Transverse colon (tissue), 4 donors: ENCODE measurements around the gene SPECC1. TPM values are rescaled to one million over a fixed set of nuclear protein-coding genes. Genes with fewer than 3 reads are reported as not detected.
A peak's percentile ranks its signal among the peaks of the same experiment; 100 is the strongest.

Source experiments
- DNase-seq: peaks from one replicate; pipeline ENCODE4 v3.0.0-alpha.2; 2019
- H3K27ac ChIP-seq, 4 donors: fragments of 200-600 bp; sonication (generic); 2 replicates each; pipeline ENCODE4 v1.5.1; 2016 to 2018; ENCODE audit warnings: inconsistent platforms in 4 of 4
- H3K27me3 ChIP-seq: fragments of 200-600 bp; sonication (generic); 2 replicates; pipeline ENCODE4 v1.5.1; 2017; ENCODE audit warnings: inconsistent platforms
- H3K36me3 ChIP-seq, 4 donors: fragments of 200-600 bp; sonication (generic); 2 replicates each; pipeline ENCODE4 v1.5.1; 2017 to 2019; ENCODE audit warnings: inconsistent platforms in 4 of 4
- H3K4me1 ChIP-seq, 4 donors: fragments of 200-600 bp; sonication (generic); 2 replicates each; pipeline ENCODE4 v1.5.1; 2017 to 2020; ENCODE audit warnings: inconsistent platforms in 4 of 4
- H3K4me3 ChIP-seq, 4 donors: fragments of 200-600 bp; sonication (generic); 1 replicate in 1 of 4; 2 replicates in 3 of 4; pipeline versions ENCODE4 v1.5.1 to v1.6.1; 2017 to 2019; ENCODE audit warnings: inconsistent platforms in 4 of 4
- H3K9me3 ChIP-seq, 2 donors: fragments of 200-600 bp; sonication (generic); 2 replicates each; pipeline ENCODE4 v1.5.1; 2017 to 2019; ENCODE audit warnings: inconsistent platforms in 2 of 2
- EP300 ChIP-seq: sonication (generic); formaldehyde crosslinking; IDR thresholded peaks from one replicate; pipeline ENCODE4 v1.6.1; 2017; ENCODE audit warnings: antibody characterized with exemption, low read depth
- POLR2A ChIP-seq: fragments of 450-650 bp; IDR thresholded peaks from one replicate; pipeline ENCODE4 v1.6.1; 2016; ENCODE audit warnings: antibody characterized with exemption, mild to moderate bottlenecking, moderate library complexity
- POLR2AphosphoS5 ChIP-seq, 3 donors: sonication (generic); formaldehyde crosslinking; IDR thresholded peaks; one replicate each; pipeline ENCODE4 v1.6.1; 2016; ENCODE audit warnings: antibody characterized with exemption in 3 of 3
- WGBS, 2 donors: methylation state at CpG; one replicate each; pipeline ENCODE4 v1.1.5; 2018; ENCODE audit warnings: low coverage in 1 of 2; 5-methylcytosine and 5-hydroxymethylcytosine counted together
- in situ Hi-C, 4 donors: fragments of 200-750 bp; cut with MboI; loops; one replicate each; pipeline versions ENCODE4 v1.15.0 to v1.15.1; 2017; ENCODE audit warnings: low sequenced_read_pairs in 3 of 4, low pct_ligation_motif_present in 1 of 4, low pct_unique_long_range_greater_than_20kb in 1 of 4
- intact Hi-C: fragments of 100-400 bp; cut with DNase I; formaldehyde crosslinking; loops from one replicate; pipeline ENCODE4 v1.15.1; 2023; ENCODE audit warnings: low total_unique reads
- total RNA-seq, 4 donors: library from RNA; depleted of rRNA; stranded (reverse); fragments of >200 nt; gene quantifications; one replicate each; pipeline ENCODE4 v1.1.0, GENCODE V29; 2016
- TF ChIP-seq, protein P1 (sequence below), 5 experiments: fragments of 200-600 bp in 3 of 5; fragments of 450-650 bp in 2 of 5; sonication (generic) in 3 of 5; IDR thresholded peaks; 1 replicate in 2 of 5; 2 replicates in 3 of 5; pipeline ENCODE4 v1.5.1; 2016 to 2017; ENCODE audit warnings: antibody characterized with exemption in 5 of 5, inconsistent platforms in 3 of 5, mild to moderate bottlenecking in 2 of 5, moderate library complexity in 1 of 5

Gene SPECC1
- total RNA-seq, 4 donors from 2014 or later = 117 to 141 (median 125) TPM

DNA sequence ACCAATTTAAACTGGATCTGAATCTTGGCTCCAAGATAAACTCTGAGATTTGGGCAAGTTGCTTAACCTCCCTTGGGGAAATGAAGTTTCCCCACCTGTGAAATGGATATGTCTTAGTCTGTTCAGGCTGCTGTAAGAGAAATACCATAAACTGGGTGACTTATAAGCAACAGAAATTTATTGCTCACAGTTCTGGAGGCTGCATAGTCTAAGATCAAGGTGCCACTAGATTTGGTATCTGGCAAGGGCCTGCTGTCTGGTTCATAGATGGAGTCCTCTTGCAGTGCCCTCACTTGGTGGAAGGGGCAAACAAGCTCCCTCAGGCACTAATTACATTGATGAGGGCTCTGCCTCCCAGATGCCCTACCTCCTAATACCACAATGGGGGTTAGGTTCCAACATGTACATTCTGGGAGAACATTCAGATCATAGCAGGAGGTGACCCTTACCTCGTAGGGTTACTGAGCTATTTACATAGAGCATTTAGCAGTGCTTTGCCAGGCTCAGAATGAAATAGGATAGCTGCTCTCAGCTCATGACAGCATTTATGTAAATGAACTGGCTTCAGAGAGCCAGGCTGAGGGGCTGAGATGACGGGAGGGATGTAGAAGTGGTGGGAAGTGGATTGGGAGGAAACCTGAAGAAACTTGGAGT is 83.9 kb downstream of the SPECC1 start:
- no peaks in the 10 kb centered on the region for H3K4me1 ChIP-seq
- 70 to 83% methylated on average over 1 to 2 of the region's 2 CpGs for WGBS, 2 donors
- TF ChIP-seq POLR2A = no peak
- no peak for TF ChIP-seq POLR2AphosphoS5 (IDR thresholded peaks at IDR 0.05)
- TF ChIP-seq EP300 = no peak
- TF ChIP-seq, protein P1, sequence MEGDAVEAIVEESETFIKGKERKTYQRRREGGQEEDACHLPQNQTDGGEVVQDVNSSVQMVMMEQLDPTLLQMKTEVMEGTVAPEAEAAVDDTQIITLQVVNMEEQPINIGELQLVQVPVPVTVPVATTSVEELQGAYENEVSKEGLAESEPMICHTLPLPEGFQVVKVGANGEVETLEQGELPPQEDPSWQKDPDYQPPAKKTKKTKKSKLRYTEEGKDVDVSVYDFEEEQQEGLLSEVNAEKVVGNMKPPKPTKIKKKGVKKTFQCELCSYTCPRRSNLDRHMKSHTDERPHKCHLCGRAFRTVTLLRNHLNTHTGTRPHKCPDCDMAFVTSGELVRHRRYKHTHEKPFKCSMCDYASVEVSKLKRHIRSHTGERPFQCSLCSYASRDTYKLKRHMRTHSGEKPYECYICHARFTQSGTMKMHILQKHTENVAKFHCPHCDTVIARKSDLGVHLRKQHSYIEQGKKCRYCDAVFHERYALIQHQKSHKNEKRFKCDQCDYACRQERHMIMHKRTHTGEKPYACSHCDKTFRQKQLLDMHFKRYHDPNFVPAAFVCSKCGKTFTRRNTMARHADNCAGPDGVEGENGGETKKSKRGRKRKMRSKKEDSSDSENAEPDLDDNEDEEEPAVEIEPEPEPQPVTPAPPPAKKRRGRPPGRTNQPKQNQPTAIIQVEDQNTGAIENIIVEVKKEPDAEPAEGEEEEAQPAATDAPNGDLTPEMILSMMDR (IDR thresholded peaks at IDR 0.05) = no peak
- peak overlapping the region in 1 of 4 donors; percentile 48 for H3K27ac ChIP-seq
- in situ Hi-C loops = no loop called here
- intact Hi-C loops = no loop called here
- H3K36me3 ChIP-seq = no peaks in the 10 kb centered on the region
- H3K9me3 ChIP-seq = no peaks in the 10 kb centered on the region
- no peak overlapping the region for H3K4me3 ChIP-seq
- no peak for DNase-seq
- no peaks in the 10 kb centered on the region for H3K27me3 ChIP-seq

GRCh38 chr17:20094777-20095176 is 85.6 kb downstream of the SPECC1 start:
- Histone ChIP-seq H3K9me3 (no peaks in the 10 kb centered on the region), H3K4me3 (no peak overlapping the region), H3K4me1 (no peaks in the 10 kb centered on the region), H3K27ac (no peak overlapping the region), H3K27me3 (no peaks in the 10 kb centered on the region), H3K36me3 (no peaks in the 10 kb centered on the region)
- intact Hi-C loops = no loop called here
- 43 to 71% methylated on average over 1 of the region's 1 CpG for WGBS, 2 donors
- in situ Hi-C loops = no loop called here
- DNase-seq = no peak
- TF ChIP-seq EP300 (no peak), POLR2A (no peak), POLR2AphosphoS5 (IDR thresholded peaks at IDR 0.05) (no peak)
- TF ChIP-seq, protein P1 (IDR thresholded peaks at IDR 0.05) = no peak

DNA sequence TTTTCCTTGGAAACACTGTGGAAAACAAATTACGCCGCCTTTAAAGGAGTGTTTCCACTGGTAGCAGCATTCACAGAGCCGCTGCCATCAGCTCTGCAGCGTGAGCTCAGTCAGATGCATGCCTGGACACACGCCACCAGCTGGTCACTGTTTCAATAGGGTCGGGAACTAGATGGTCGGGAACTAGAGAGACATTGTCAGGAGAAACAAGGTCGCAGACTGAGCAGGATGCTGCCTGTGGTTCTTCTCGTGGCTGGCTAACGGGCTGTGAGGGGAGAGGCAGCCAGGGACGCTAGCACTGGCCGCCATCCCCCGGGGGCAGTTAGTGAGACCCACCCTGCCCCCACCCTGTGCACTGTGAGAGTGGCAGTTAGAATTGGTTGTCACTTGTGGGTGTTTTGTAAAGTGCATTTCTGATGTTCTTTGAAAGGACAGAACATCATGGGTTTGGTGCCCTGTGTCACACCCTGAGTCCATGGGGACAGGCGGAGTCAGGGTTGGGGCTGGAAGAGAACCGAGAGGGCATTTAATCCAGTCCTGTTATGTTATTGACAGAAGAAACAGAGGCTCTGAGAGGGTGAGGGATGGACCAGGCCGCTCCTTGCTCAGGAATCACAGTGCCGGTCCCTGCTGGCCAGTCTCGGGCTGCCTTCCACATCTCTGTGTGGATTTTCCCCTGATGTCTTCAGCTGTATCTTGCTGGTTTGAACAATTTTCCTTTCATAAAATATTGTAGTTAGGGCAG is 86.3 kb downstream of the SPECC1 start:
- no peaks in the 10 kb centered on the region for H3K9me3 ChIP-seq
- TF ChIP-seq, protein P1 (IDR thresholded peaks at IDR 0.05) = no peak
- TF ChIP-seq EP300 (no peak), POLR2AphosphoS5 (IDR thresholded peaks at IDR 0.05) (no peak), POLR2A (no peak)
- H3K27ac ChIP-seq = peak overlapping the region in 3 of 4 donors; percentile 1 to 10 (median 2)
- H3K36me3 ChIP-seq = no peaks in the 10 kb centered on the region
- H3K4me3 ChIP-seq = no peak overlapping the region
- H3K27me3 ChIP-seq = no peaks in the 10 kb centered on the region
- 42 to 61% methylated on average over 3 to 18 of the region's 18 CpGs for WGBS, 2 donors
- in situ Hi-C loops (no loop called here), intact Hi-C loops (no loop called here)
- H3K4me1 ChIP-seq = no peaks in the 10 kb centered on the region
- DNase-seq = peak; percentile 22

GRCh38 chr17:20096430-20096829 is 87.3 kb downstream of the SPECC1 start:
- intact Hi-C loops (no loop called here), in situ Hi-C loops (no loop called here)
- Histone ChIP-seq H3K4me1 (no peaks in the 10 kb centered on the region), H3K27me3 (no peaks in the 10 kb centered on the region), H3K27ac (no peak overlapping the region), H3K9me3 (no peaks in the 10 kb centered on the region), H3K36me3 (no peaks in the 10 kb centered on the region), H3K4me3 (no peak overlapping the region)
- no peak for DNase-seq
- TF ChIP-seq EP300 = no peak
- TF ChIP-seq POLR2AphosphoS5 (IDR thresholded peaks at IDR 0.05) = no peak
- no peak for TF ChIP-seq POLR2A
- TF ChIP-seq, protein P1 (IDR thresholded peaks at IDR 0.05) = no peak
- 63% methylated on average over 8 of the region's 8 CpGs; no CpG with 5 or more reads in 1 of the 2 donors for whole genome bisulfite sequencing, 2 donors
